Activated CD8-positive, alpha-beta memory T cell treated with anti-CD3 and anti-CD28 coated beads for 1 hour (primary cell): ENCODE measurements around the gene RFPL1.

Source experiments
- DNase-seq, 2 donors: peaks; one replicate each; pipeline ENCODE4 v3.0.0-alpha.2; 2020; ENCODE audit warnings: low read depth in 1 of 2; ENCODE audit errors: extremely low read depth in 1 of 2

Gene RFPL1

GRCh38 chr22:29442976-29443375, 4.6 kb downstream of the RFPL1 start:
- no peak for DNase-seq

DNA sequence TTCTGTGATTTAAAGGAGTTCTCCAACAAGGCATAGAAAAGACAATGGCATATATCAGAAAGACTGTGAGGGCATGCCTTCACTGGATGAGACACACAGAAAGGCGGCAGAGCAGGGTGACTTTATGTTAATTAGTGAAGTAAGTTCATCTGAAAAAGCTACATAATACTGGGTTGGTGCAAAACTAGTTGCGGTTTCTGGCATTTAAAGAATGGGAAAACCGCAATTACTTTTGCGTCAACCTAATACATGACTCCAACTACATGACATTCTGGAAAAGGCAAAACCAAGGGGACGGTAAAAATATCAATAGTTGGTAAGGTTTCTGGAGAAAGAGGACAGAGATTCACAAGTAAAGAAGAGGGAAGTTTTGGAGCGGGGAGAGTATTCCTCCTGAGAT, 5.1 kb downstream of the RFPL1 start:
- DNase-seq, result no peak

DNA sequence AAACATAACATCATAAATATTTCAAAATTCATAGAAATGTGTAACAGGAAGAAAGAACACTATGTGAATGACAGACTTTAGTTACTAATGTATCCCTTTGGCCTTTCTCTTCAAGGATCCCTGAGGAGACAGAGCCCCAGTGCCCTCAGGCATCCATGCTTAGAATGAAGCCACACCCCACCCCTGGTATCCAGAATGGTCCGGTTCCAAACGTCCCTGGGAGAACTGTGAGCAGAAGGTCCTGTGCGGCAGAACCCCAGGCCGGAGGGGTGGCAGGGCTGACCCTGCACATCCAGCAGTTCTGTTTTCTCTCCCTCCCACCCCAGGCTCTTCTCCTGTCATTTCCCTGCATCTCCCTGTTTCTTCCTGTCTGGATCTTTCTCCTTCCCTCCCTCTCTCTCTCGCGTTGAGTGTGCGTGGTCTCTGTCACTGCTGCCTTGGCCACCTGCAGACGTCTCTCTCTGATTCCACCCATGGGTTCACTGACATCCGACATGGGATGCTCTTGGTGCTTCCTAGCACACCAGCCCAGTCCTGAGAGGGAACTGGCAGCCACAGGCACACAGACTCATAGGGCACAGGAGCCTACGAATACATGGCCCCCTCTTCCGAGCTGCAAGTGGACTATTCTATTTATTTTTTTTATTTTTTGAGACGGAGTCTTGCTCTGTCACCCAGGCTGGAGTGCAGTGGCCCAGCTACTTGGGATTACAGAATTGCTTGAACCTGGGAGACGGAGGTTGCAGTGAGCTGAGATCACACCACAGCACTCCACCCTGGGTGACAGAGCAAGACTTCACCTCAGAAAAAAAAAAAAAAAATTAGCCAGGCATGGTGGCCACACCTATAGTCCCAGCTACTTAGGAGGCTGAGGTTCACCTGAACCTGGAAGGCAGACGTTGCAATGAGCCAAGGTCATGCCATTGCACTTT, 5.7 kb downstream of the RFPL1 start:
- no peak for DNase-seq

DNA sequence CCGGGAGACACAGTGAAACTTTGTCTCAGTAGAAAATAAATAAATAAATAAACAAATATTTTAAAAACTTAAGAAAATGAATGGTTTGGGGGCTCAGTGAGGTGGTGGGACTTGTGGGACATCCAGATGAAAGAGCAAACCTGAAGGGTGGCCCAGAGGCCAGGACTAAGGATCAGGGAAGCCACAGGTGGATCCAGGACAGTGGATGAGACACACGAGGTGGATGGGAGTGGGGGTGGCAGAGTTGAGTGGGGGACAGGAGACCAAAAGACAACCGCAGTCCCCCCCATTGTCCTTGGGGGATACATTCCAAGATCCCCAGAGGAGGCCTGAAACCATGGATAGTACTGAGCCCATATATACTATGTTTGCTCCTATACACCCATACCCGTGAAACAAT, 7.1 kb downstream of the RFPL1 start:
- DNase-seq, result no peak

GRCh38 chr22:29447906-29448305, 9.5 kb downstream of the RFPL1 start:
- no peak for DNase-seq

GRCh38 chr22:29449296-29449875, 11.0 kb downstream of the RFPL1 start:
- DNase-seq, result no peak

GRCh38 chr22:29450222-29450621, 11.8 kb downstream of the RFPL1 start:
- DNase-seq, result no peak

GRCh38 chr22:29451863-29452262, 13.5 kb downstream of the RFPL1 start:
- DNase-seq, result no peak

- no peak for DNase-seq
These were observed 15.9 kb downstream of the RFPL1 start for GRCh38 chr22:29454276-29454675.

GRCh38 chr22:29456211-29456671, 17.9 kb downstream of the RFPL1 start:
- DNase-seq, result no peak

DNA sequence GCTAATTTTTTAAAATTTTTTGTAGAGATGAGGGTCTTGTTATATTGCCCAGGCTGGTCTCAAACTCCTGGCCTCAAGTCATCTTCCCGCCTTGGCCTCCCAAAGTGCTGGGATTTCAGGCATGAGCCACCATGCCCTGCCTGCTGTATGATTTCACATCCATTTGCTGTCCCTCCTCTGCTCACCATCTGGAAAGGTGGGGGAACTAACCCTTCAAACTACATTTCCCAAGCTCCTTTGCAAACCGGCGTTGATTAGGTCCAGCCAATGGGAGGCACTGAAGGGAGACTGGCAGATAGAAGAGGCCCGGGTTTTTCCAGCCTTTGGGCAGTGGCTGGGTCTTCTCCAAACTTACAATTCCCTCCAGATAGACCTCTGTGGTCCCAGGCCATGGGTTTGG, 19.3 kb downstream of the RFPL1 start:
- no peak for DNase-seq

GRCh38 chr22:29458551-29458950, 20.2 kb downstream of the RFPL1 start:
- DNase-seq, result no peak

DNA sequence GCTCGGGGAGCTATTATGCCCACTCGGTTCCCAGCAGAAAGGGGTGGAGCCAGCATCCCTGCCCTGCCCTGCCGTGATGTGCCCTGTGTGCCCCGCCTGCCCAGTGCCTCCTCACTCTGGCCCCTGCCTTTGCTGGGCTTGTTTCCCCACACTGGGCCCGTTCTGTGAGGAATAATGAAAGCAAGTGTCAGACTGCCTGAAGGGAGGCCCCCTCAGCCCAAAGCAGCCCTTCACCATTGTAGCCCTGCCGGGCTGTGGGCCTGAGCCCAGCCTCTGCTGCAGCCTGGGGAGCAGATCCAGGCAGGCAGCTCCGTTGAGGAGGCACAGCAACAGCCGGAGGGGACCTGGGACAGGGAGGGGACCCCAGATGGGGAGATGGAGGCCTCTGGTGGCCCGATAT, 21.4 kb downstream of the RFPL1 start:
- DNase-seq, result no peak

- DNase-seq, result no peak
These were observed 22.9 kb downstream of the RFPL1 start for GRCh38 chr22:29461263-29461662.

GRCh38 chr22:29463629-29464028, 25.2 kb downstream of the RFPL1 start:
- DNase-seq, result no peak

- no peak for DNase-seq
These were observed 26.2 kb downstream of the RFPL1 start for GRCh38 chr22:29464581-29464980.

DNA sequence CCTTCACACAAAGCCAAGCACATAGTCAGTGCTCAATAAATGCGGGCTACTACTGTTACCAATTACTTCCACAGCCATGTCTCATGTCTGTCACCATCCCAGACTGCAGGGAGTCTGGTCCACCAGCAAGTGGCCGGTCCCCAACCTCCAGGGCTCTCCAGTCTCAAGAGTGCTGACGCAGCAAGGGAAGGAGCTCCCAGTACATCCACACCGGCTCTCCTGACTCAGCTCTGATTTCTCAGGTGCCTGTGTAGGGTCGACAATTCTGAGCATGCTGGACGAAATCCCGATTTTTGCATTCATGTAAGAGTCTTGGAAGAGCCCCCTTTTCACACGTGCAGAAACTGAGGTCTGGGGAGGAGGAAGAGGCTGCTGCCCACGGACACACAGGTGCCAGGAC, 31.4 kb downstream of the RFPL1 start:
- no peak for DNase-seq

- DNase-seq, result peak in 1 of 2 donors; percentile 40
These were observed 31.9 kb downstream of the RFPL1 start for GRCh38 chr22:29470159-29470855.

- DNase-seq, result no peak
These were observed 34.6 kb downstream of the RFPL1 start for GRCh38 chr22:29473001-29473400.

GRCh38 chr22:29475550-29475949, 37.2 kb downstream of the RFPL1 start:
- no peak for DNase-seq

DNA sequence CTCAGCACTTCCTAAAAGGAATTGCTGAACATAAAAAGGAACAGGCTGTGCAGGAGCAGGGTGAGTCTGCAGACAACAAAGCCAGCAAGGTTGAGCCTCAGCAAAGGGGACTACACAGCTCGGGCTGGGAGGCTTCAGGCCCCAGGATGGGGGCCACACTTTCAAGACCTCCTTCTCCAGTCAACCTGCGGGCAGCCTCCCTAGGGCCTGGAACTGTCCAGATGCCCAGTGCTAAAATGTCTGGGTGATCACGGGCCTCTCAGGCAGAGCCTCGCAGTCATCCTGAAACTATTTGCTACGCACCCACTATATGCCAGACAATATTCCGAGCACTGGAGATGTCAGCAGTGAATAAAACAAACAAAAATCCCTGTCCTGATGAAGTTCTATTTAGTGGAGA, 37.7 kb downstream of the RFPL1 start:
- no peak for DNase-seq
